H9 (cell line): ENCODE data around the gene FRRS1. TPM values are rescaled to one million over a fixed set of nuclear protein-coding genes. Genes with fewer than 3 reads are reported as not detected.

Experiments used
- DNase-seq: peaks from one replicate; pipeline ENCODE4 v3.0.0-alpha.2; 2017
- H2AFZ ChIP-seq: one replicate; pipeline ENCODE4 v1.6.1; 2013; ENCODE audit warnings: mild to moderate bottlenecking, low read length, control low read depth, moderate library complexity
- H2AK5ac ChIP-seq: 2 replicates; pipeline ENCODE4 v1.6.1; 2013; ENCODE audit warnings: low read length, control low read depth, mixed read lengths; ENCODE audit not compliant: insufficient read length
- H2BK120ac ChIP-seq: one replicate; pipeline ENCODE4 v1.6.1; 2013; ENCODE audit warnings: low read depth, mild to moderate bottlenecking, low read length, control low read depth, inconsistent platforms; ENCODE audit not compliant: poor library complexity, severe bottlenecking
- H2BK12ac ChIP-seq: 2 replicates; pipeline ENCODE4 v1.6.1; 2013; ENCODE audit warnings: low read length, control low read depth, mixed read lengths, low read depth; ENCODE audit not compliant: insufficient read length
- H2BK15ac ChIP-seq: 2 replicates; pipeline ENCODE4 v1.6.1; 2013; ENCODE audit warnings: low read depth, low read length, control low read depth
- H2BK20ac ChIP-seq: one replicate; pipeline ENCODE4 v1.6.1; 2013; ENCODE audit warnings: low read depth, mild to moderate bottlenecking, low read length, control low read depth, inconsistent platforms; ENCODE audit not compliant: poor library complexity, severe bottlenecking
- H2BK5ac ChIP-seq: 2 replicates; pipeline ENCODE4 v1.6.1; 2013; ENCODE audit warnings: low read length, control low read depth, mixed read lengths; ENCODE audit not compliant: insufficient read length
- H3K14ac ChIP-seq: 2 replicates; pipeline ENCODE4 v1.6.1; 2013; ENCODE audit warnings: low read length, control low read depth; ENCODE audit not compliant: insufficient read depth
- H3K18ac ChIP-seq: 2 replicates; pipeline ENCODE4 v1.6.1; 2013; ENCODE audit warnings: low read depth, mild to moderate bottlenecking, mixed read lengths, low read length, control low read depth; ENCODE audit not compliant: insufficient read length
- H3K23ac ChIP-seq: 2 replicates; pipeline ENCODE4 v1.6.1; 2013; ENCODE audit warnings: low read length, control low read depth, mixed read lengths, low read depth; ENCODE audit not compliant: insufficient read length
- H3K23me2 ChIP-seq: 2 replicates; pipeline ENCODE4 v1.6.1; 2013; ENCODE audit warnings: low read depth, mild to moderate bottlenecking, mixed read lengths, low read length, control low read depth; ENCODE audit not compliant: insufficient read length, poor library complexity, severe bottlenecking
- H3K27ac ChIP-seq: 2 replicates; pipeline ENCODE4 v1.5.1; 2013; ENCODE audit warnings: low read length, control low read depth, mixed read lengths, low read depth; ENCODE audit not compliant: insufficient read length
- H3K27me3 ChIP-seq: 2 replicates; pipeline ENCODE4 v1.6.1; 2013; ENCODE audit warnings: low read length, control low read depth, inconsistent platforms; ENCODE audit not compliant: insufficient read depth
- H3K4ac ChIP-seq: 2 replicates; pipeline ENCODE4 v1.6.1; 2013; ENCODE audit warnings: low read depth, mild to moderate bottlenecking, control low read depth, inconsistent platforms, low read length, moderate library complexity
- H3K4me1 ChIP-seq: 2 replicates; pipeline ENCODE4 v1.6.1; 2013; ENCODE audit warnings: low read length, control low read depth, inconsistent platforms; ENCODE audit not compliant: insufficient read depth
- H3K4me2 ChIP-seq: 2 replicates; pipeline ENCODE4 v1.6.1; 2013; ENCODE audit warnings: low read length, control low read depth, mixed read lengths; ENCODE audit not compliant: insufficient read length, insufficient read depth
- H3K56ac ChIP-seq: 2 replicates; pipeline ENCODE4 v1.6.1; 2013; ENCODE audit warnings: low read depth, mild to moderate bottlenecking, mixed read lengths, low read length, control low read depth; ENCODE audit not compliant: insufficient read length
- H3K79me1 ChIP-seq: 2 replicates; pipeline ENCODE4 v1.6.1; 2013; ENCODE audit warnings: low read depth, mild to moderate bottlenecking, moderate library complexity, low read length, control low read depth, inconsistent platforms; ENCODE audit not compliant: insufficient read depth, poor library complexity, severe bottlenecking
- H3K79me2 ChIP-seq: 2 replicates; pipeline ENCODE4 v1.6.1; 2013; ENCODE audit warnings: low read length, control low read depth, inconsistent platforms; ENCODE audit not compliant: insufficient read depth
- H3K9ac ChIP-seq: 2 replicates; pipeline ENCODE4 v1.6.1; 2013; ENCODE audit warnings: low read length, control low read depth, mixed read lengths; ENCODE audit not compliant: insufficient read length; ENCODE audit errors: extremely low read depth
- H3K9me3 ChIP-seq: one replicate; pipeline ENCODE4 v1.6.1; 2013; ENCODE audit warnings: low read depth, low read length, inconsistent platforms; ENCODE audit not compliant: control insufficient read depth
- H3T11ph ChIP-seq: one replicate; pipeline ENCODE4 v1.6.1; 2013; ENCODE audit warnings: mild to moderate bottlenecking, low read length, control low read depth, inconsistent platforms
- H4K20me1 ChIP-seq: one replicate; pipeline ENCODE4 v1.6.1; 2013; ENCODE audit not compliant: control insufficient read depth, insufficient read length, insufficient read depth
- H4K5ac ChIP-seq: 2 replicates; pipeline ENCODE4 v1.6.1; 2013; ENCODE audit warnings: low read depth, mild to moderate bottlenecking, mixed read lengths, low read length, control low read depth; ENCODE audit not compliant: insufficient read length
- H4K8ac ChIP-seq: replicated peaks from 2 replicates; pipeline ENCODE4 v1.6.1; 2013; ENCODE audit warnings: low read length, control low read depth, mixed read lengths, low read depth; ENCODE audit not compliant: insufficient read length
- H4K91ac ChIP-seq: 2 replicates; pipeline ENCODE4 v1.6.1; 2013; ENCODE audit warnings: low read depth, mild to moderate bottlenecking, moderate library complexity, mixed read lengths, low read length, control low read depth; ENCODE audit not compliant: insufficient read length
- H3K27ac Mint-ChIP-seq, 3 experiments: 2 replicates in 2 of 3; 3 replicates in 1 of 3; pipeline ENCODE4 v1.8.0; 2020 to 2021; ENCODE audit warnings: mixed read lengths in 3 of 3, mild to moderate bottlenecking in 1 of 3, moderate library complexity in 1 of 3
- H3K27me3 Mint-ChIP-seq: 2 replicates; pipeline ENCODE4 v1.8.0; 2021; ENCODE audit warnings: low read depth, mild to moderate bottlenecking, moderate library complexity, mixed read lengths
- H3K36me3 Mint-ChIP-seq, 3 experiments: 2 replicates in 2 of 3; 3 replicates in 1 of 3; pipeline ENCODE4 v1.8.0; 2020 to 2021; ENCODE audit warnings: low read depth in 3 of 3, mixed read lengths in 3 of 3; ENCODE audit not compliant: insufficient read depth in 1 of 3
- H3K4me1 Mint-ChIP-seq, 2 experiments: 2 replicates each; pipeline ENCODE4 v1.8.0; 2020; ENCODE audit warnings: mixed read lengths in 2 of 2
- H3K4me3 Mint-ChIP-seq, 2 experiments: 2 replicates in 1 of 2; 3 replicates in 1 of 2; pipeline ENCODE4 v1.8.0; 2020 to 2021; ENCODE audit warnings: mild to moderate bottlenecking in 2 of 2, mixed read lengths in 2 of 2, moderate library complexity in 1 of 2
- H3K9me3 Mint-ChIP-seq, 2 experiments: 2 replicates in 1 of 2; 3 replicates in 1 of 2; pipeline ENCODE4 v1.8.0; 2020; ENCODE audit warnings: mild to moderate bottlenecking in 2 of 2, mixed read lengths in 2 of 2, moderate library complexity in 1 of 2
- CTCF ChIP-seq: fragments of 200-600 bp; sonication (generic); conservative IDR thresholded peaks from 3 replicates; pipeline ENCODE4 v1.8.0; 2021; ENCODE audit warnings: antibody characterized with exemption, mild to moderate bottlenecking
- WGBS: extraction: QIAGEN DNeasy Blood & Tissue Kit; methylation state at CpG from one replicate; pipeline ENCODE4 v1.1.7; 2013; ENCODE audit warnings: missing lambda C conversion rate, low lambda C conversion rate, mixed read lengths; ENCODE audit not compliant: insufficient read length; ENCODE audit errors: extremely low coverage; 5-methylcytosine and 5-hydroxymethylcytosine counted together
- total RNA-seq: library from RNA; stranded (reverse); gene quantifications from 2 replicates; pipeline ENCODE4 v1.2.1, GENCODE V29; 2021

FRRS1 gene
- total RNA-seq, 1 experiment from 2014 or later: 5.6 TPM

- Histone ChIP-seq H3K23me2 (no peaks in the 10 kb centered on the region), H3T11ph (no peak overlapping the region), H3K23ac (no peak overlapping the region), H3K79me1 (no peaks in the 10 kb centered on the region), H4K5ac (no peak overlapping the region), H2AK5ac (no peak overlapping the region), H3K4ac (no peak overlapping the region), H4K8ac (no peak overlapping the region), H2BK12ac (no peak overlapping the region), H3K27ac (no peak overlapping the region), H2BK120ac (no peak overlapping the region), H3K9ac (no peak overlapping the region), H2BK5ac (no peak overlapping the region), H3K27me3 (no peaks in the 10 kb centered on the region), H3K18ac (no peak overlapping the region), H3K9me3 (no peaks in the 10 kb centered on the region), H3K4me1 (no peaks in the 10 kb centered on the region), H3K79me2 (no peaks in the 10 kb centered on the region), H3K4me2 (no peak overlapping the region), H2BK20ac (no peak overlapping the region), H3K14ac (no peak overlapping the region), H2AFZ (no peak overlapping the region), H3K56ac (no peak overlapping the region), H2BK15ac (no peak overlapping the region), H4K20me1 (no peaks in the 10 kb centered on the region), H4K91ac (no peak overlapping the region)
- no CpG with 5 or more reads among the region's 2 CpGs for WGBS
- H3K4me1 Mint-ChIP-seq: peaks cover 3 to 6% of the 10 kb centered on the region in 2 experiments
- H3K27ac Mint-ChIP-seq: no peak overlapping the region
- H3K27me3 Mint-ChIP-seq: no peaks in the 10 kb centered on the region
- no peak for DNase-seq
- no peaks in the 10 kb centered on the region for H3K9me3 Mint-ChIP-seq
- no peak for TF ChIP-seq CTCF
- no peak overlapping the region for H3K4me3 Mint-ChIP-seq
- H3K36me3 Mint-ChIP-seq: no peaks in the 10 kb centered on the region
These were observed 89.0 kb downstream of the FRRS1 start for GRCh38 chr1:99677416-99677815.
